ENCODE data around the gene TENT5C. TPM values are rescaled to one million over a fixed set of nuclear protein-coding genes. Genes with fewer than 3 reads are reported as not detected.

Gene TENT5C
- polyA plus RNA-seq, 1 experiment, result 1.9 TPM

GRCh38 chr1:117567976-117568375 is 37.9 kb upstream of the TENT5C start:
- ChIA-PET CTCF (interaction anchor here (1.6 kb wide), 1 partner anchor 33 kb away, joined by 7 read pairs; no protein-coding TSS in a partner anchor), POLR2A (no interaction called here)
- no peak for DNase-seq (ENCODE audit: low read depth)
- Histone ChIP-seq H3K36me3 (ENCODE audit: control insufficient read depth, insufficient read depth, low read length) (no peaks in the 10 kb centered on the region), H3K27me3 (ENCODE audit: control insufficient read depth, insufficient read depth, low read length) (peaks cover 11% of the 10 kb centered on the region), H3K4me3 (ENCODE audit: low read depth, low read length) (no peak overlapping the region)
- no peak for TF ChIP-seq CTCF (IDR thresholded peaks at IDR 0.05; ENCODE audit: insufficient read depth, low read depth, low read length)

- H3K4me3 ChIP-seq (ENCODE audit: low read depth, low read length), result no peak overlapping the region
- ChIA-PET POLR2A (no interaction called here), CTCF (interaction anchor here (0.6 to 1.6 kb wide), 3 partner anchors 17 to 1140 kb away, joined by 3 to 7 read pairs (median 4); no protein-coding TSS in a partner anchor)
- no peaks in the 10 kb centered on the region for H3K36me3 ChIP-seq (ENCODE audit: control insufficient read depth, insufficient read depth, low read length)
- H3K27me3 ChIP-seq (ENCODE audit: control insufficient read depth, insufficient read depth, low read length), result peaks cover 10% of the 10 kb centered on the region; the same call in 1 of the 2 replicates
- TF ChIP-seq CTCF (IDR thresholded peaks at IDR 0.05; ENCODE audit: insufficient read depth, low read depth, low read length), result no peak
- no peak for DNase-seq (ENCODE audit: low read depth)
Observed at GRCh38 chr1:117568999-117569398, 36.8 kb upstream of the TENT5C start.

- H3K27me3 ChIP-seq (ENCODE audit: control insufficient read depth, insufficient read depth, low read length), result peaks cover 10% of the 10 kb centered on the region; the same call in 1 of the 2 replicates
- POLR2A ChIA-PET, result no interaction called here
- no peaks in the 10 kb centered on the region for H3K36me3 ChIP-seq (ENCODE audit: control insufficient read depth, insufficient read depth, low read length)
- no peak for DNase-seq (ENCODE audit: low read depth)
- no peak overlapping the region for H3K4me3 ChIP-seq (ENCODE audit: low read depth, low read length)
- CTCF ChIA-PET, result interaction anchor here (1.4 kb wide), 1 partner anchor 9 kb away, joined by 3 read pairs; no protein-coding TSS in a partner anchor
- TF ChIP-seq CTCF (IDR thresholded peaks at IDR 0.05; ENCODE audit: insufficient read depth, low read depth, low read length), result no peak
Observed at GRCh38 chr1:117569856-117570255, 36.0 kb upstream of the TENT5C start.

- POLR2A ChIA-PET, result no interaction called here
- H3K4me3 ChIP-seq (ENCODE audit: low read depth, low read length), result no peak overlapping the region
- CTCF ChIA-PET, result interaction anchor here (1.0 to 1.4 kb wide), 2 partner anchors 8 to 12 kb away, joined by 3 read pairs; no protein-coding TSS in a partner anchor
- no peak for DNase-seq (ENCODE audit: low read depth)
- H3K27me3 ChIP-seq (ENCODE audit: control insufficient read depth, insufficient read depth, low read length), result peaks cover 13% of the 10 kb centered on the region; the same call in 1 of the 2 replicates
- H3K36me3 ChIP-seq (ENCODE audit: control insufficient read depth, insufficient read depth, low read length), result no peaks in the 10 kb centered on the region
- TF ChIP-seq CTCF (IDR thresholded peaks at IDR 0.05; ENCODE audit: insufficient read depth, low read depth, low read length), result no peak
Observed at GRCh38 chr1:117570988-117571409, 34.8 kb upstream of the TENT5C start.

- POLR2A ChIA-PET, result no interaction called here
- no peak overlapping the region for H3K4me3 ChIP-seq (ENCODE audit: low read depth, low read length)
- CTCF ChIA-PET, result interaction anchor here (1.0 kb wide), 1 partner anchor 11 kb away, joined by 3 read pairs; no protein-coding TSS in a partner anchor
- H3K36me3 ChIP-seq (ENCODE audit: control insufficient read depth, insufficient read depth, low read length), result no peaks in the 10 kb centered on the region
- no peak for TF ChIP-seq CTCF (IDR thresholded peaks at IDR 0.05; ENCODE audit: insufficient read depth, low read depth, low read length)
- peaks cover 13% of the 10 kb centered on the region; the same call in 1 of the 2 replicates for H3K27me3 ChIP-seq (ENCODE audit: control insufficient read depth, insufficient read depth, low read length)
- no peak for DNase-seq (ENCODE audit: low read depth)
Observed at GRCh38 chr1:117571496-117571895, 34.4 kb upstream of the TENT5C start.
